Neural crest cell (in vitro differentiated cells): ENCODE results near the gene HOXB3. TPM values are rescaled to one million over a fixed set of nuclear protein-coding genes. Genes with fewer than 3 reads are reported as not detected.
A peak's percentile ranks its signal among the peaks of the same experiment; 100 is the strongest.

Experiments
- DNase-seq: peaks from one replicate; pipeline ENCODE4 v3.0.0; 2021; ENCODE audit warnings: low read depth, mixed read lengths, low spot score
- H3K27ac Mint-ChIP-seq: one replicate; pipeline ENCODE4 v1.8.0; 2021; ENCODE audit warnings: mild to moderate bottlenecking, mixed read lengths; ENCODE audit not compliant: unreplicated experiment
- H3K27me3 Mint-ChIP-seq: 2 replicates; pipeline ENCODE4 v1.8.0; 2021; ENCODE audit warnings: low read depth, mild to moderate bottlenecking, mixed read lengths
- H3K36me3 Mint-ChIP-seq: 2 replicates; pipeline ENCODE4 v1.8.0; 2021; ENCODE audit warnings: low read depth, mild to moderate bottlenecking, mixed read lengths
- H3K4me1 Mint-ChIP-seq: 2 replicates; pipeline ENCODE4 v1.8.0; 2021; ENCODE audit warnings: mixed read lengths
- H3K4me3 Mint-ChIP-seq: one replicate; pipeline ENCODE4 v1.8.0; 2021; ENCODE audit warnings: mild to moderate bottlenecking, mixed read lengths
- H3K9me3 Mint-ChIP-seq: 2 replicates; pipeline ENCODE4 v1.8.0; 2021; ENCODE audit warnings: mixed read lengths
- total RNA-seq: library from RNA; stranded (reverse); gene quantifications from 2 replicates; pipeline ENCODE4 v1.2.1, GENCODE V29; 2021
- TF ChIP-seq, protein P1 (sequence below): fragments of 200-600 bp; sonication (generic); conservative IDR thresholded peaks from 2 replicates; pipeline ENCODE4 v1.5.0; 2021; ENCODE audit warnings: antibody characterized with exemption, mild to moderate bottlenecking

HOXB3 gene
- total RNA-seq, 1 donor from 2014 or later = 22.8 TPM

DNA sequence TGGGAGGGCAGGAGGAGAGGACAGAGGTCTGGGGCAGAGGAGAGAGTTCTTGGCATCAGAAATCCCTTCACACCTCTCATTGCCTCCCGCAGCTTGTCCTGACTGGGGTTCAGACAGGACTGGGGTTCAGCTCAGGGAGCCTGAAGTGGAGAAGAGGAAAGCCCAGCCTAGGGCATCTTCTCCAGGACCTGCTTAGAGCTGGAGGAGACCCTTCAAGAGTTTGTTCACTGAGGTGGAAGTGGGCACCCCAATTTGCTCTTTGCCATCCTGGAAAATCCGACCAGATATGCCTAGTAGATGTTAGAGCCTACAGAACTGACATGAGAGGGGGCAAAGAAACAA lies 2.0 kb downstream of the HOXB3 start:
- Mint-ChIP-seq H3K9me3 (no peaks in the 10 kb centered on the region), H3K4me1 (peaks cover 26% of the 10 kb centered on the region), H3K36me3 (peaks cover 12% of the 10 kb centered on the region), H3K27me3 (peaks cover 100% of the 10 kb centered on the region), H3K4me3 (peak overlapping the region; percentile 92), H3K27ac (no peak overlapping the region)
- TF ChIP-seq, protein P1, sequence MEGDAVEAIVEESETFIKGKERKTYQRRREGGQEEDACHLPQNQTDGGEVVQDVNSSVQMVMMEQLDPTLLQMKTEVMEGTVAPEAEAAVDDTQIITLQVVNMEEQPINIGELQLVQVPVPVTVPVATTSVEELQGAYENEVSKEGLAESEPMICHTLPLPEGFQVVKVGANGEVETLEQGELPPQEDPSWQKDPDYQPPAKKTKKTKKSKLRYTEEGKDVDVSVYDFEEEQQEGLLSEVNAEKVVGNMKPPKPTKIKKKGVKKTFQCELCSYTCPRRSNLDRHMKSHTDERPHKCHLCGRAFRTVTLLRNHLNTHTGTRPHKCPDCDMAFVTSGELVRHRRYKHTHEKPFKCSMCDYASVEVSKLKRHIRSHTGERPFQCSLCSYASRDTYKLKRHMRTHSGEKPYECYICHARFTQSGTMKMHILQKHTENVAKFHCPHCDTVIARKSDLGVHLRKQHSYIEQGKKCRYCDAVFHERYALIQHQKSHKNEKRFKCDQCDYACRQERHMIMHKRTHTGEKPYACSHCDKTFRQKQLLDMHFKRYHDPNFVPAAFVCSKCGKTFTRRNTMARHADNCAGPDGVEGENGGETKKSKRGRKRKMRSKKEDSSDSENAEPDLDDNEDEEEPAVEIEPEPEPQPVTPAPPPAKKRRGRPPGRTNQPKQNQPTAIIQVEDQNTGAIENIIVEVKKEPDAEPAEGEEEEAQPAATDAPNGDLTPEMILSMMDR = no peak
- no peak for DNase-seq

DNA sequence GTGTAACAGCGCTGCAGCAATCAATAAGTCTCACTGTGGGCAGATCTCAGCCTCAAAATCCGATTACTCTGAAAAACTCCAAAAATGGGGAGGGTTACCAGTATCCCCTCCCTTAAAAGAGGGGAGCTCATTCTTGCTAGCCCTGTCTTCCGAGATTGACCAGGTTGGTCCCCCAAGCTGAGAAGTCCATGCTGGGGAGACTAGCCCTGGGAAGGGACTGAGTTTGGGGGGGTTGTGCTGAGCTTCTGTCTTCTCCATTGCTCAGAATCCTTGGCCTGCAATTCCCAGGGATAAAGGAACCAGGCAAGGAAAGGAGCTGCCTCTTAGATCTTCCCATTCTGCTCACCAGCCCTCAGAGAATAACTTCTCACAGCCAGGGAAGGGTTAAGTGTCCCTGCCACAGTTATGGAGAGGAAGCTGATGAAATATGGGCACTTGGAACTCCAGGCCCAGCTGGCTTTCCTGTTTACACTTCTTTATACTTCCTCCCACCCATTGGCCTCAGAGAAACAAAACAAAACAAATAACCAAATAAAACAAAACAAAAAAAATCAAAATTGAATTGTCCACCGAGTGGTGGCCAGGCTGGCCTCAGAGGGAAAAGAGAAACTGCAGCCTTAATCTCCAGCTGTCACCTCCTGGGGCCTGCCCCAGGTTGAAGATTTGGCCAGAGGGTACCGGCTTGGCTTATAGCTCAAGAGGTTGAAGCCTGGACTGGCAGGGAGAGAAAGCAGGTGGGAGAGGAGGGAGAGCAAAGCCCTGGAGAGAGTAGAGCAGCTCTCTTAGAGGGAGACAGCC lies 2.6 kb downstream of the HOXB3 start:
- no peaks in the 10 kb centered on the region for H3K9me3 Mint-ChIP-seq
- TF ChIP-seq, protein P1 = no peak
- peak overlapping the region; percentile 92 for H3K4me3 Mint-ChIP-seq
- peaks cover 22% of the 10 kb centered on the region for H3K4me1 Mint-ChIP-seq
- H3K27ac Mint-ChIP-seq = no peak overlapping the region
- peaks cover 100% of the 10 kb centered on the region for H3K27me3 Mint-ChIP-seq
- no peak for DNase-seq
- H3K36me3 Mint-ChIP-seq = peaks cover 9% of the 10 kb centered on the region

DNA sequence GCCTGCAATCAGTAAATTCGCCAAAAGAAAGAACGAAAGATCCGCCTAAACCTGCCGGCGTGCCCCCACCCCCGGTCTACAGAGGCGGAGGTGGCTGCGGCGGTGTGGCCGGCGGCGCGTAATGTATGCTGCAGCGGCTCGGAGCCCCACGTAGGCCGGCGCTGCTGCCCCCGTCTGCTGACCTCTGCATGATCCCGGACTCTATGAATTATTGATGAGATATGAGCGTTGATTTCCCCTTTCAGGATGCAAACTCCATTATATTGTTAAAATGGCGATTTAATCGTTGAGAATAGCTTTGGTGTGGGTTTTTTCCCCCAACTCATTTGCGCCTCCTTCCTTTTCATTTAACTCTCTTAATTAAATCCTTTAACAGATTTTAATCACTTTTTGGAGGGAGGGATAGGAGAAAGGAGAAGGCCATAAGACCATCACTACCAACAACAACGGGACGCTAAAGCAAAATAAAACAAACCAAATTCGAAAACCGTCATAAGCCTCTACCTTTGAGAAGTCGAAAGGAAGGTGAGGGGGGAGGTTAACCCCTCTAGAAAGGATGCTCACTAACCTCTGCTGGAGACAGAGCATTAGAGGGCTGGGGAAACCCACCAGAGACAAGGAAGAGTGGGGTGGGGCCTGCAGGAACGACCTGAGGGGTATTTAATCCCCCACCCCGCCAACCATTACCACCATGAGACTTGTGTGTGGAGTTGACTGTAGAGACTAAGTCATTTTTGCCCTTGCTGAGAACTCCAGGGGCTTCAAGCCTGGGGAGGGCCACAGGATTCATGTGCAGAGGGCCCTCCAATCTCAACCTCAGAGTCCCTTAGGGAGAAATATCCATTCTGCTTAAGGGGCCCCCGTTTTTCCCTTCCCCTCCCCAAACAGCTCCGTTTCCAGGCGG lies 3.4 kb downstream of the HOXB3 start:
- H3K4me1 Mint-ChIP-seq = peaks cover 22% of the 10 kb centered on the region
- TF ChIP-seq, protein P1 = no peak
- H3K36me3 Mint-ChIP-seq = peaks cover 9% of the 10 kb centered on the region
- peak overlapping the region; percentile 92 for H3K4me3 Mint-ChIP-seq
- no peak overlapping the region for H3K27ac Mint-ChIP-seq
- H3K9me3 Mint-ChIP-seq = no peaks in the 10 kb centered on the region
- no peak for DNase-seq
- H3K27me3 Mint-ChIP-seq = peaks cover 100% of the 10 kb centered on the region

GRCh38 chr17:48584223-48584741 lies 5.8 kb downstream of the HOXB3 start:
- H3K4me1 Mint-ChIP-seq = peaks cover 35% of the 10 kb centered on the region
- peaks cover 100% of the 10 kb centered on the region for H3K27me3 Mint-ChIP-seq
- no peak for DNase-seq
- peak overlapping the region; percentile 56 for H3K4me3 Mint-ChIP-seq
- no peaks in the 10 kb centered on the region for H3K9me3 Mint-ChIP-seq
- TF ChIP-seq, protein P1 = no peak
- peaks cover 7% of the 10 kb centered on the region for H3K36me3 Mint-ChIP-seq
- no peak overlapping the region for H3K27ac Mint-ChIP-seq

DNA sequence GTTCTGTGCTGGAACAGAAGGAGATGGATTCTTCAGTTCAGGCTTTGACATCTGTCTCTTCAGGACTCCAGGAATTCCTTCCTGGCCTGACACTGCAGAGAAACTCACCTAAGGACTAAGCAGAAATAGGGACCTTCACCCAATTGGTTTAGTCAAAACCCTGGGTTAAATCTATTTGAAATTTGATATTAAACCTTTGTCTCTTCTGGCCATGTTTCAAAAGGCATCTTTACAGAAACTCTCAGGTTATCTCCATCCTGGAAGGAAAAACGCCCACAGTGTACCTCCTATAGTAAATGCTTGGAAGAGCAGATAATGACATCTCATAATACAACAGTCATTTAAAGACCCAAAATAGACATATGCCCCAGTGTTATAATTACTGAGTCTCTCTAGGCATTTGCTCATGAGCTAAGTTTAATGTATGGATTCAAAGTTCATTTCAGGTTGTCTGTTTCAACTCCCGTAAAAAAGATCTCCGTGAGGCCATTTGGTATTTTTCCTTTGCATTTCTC lies 6.3 kb downstream of the HOXB3 start:
- H3K4me3 Mint-ChIP-seq = peak overlapping the region; percentile 56
- TF ChIP-seq, protein P1 = no peak
- H3K36me3 Mint-ChIP-seq = peaks cover 7% of the 10 kb centered on the region
- peaks cover 100% of the 10 kb centered on the region for H3K27me3 Mint-ChIP-seq
- no peaks in the 10 kb centered on the region for H3K9me3 Mint-ChIP-seq
- H3K27ac Mint-ChIP-seq = no peak overlapping the region
- DNase-seq = no peak
- H3K4me1 Mint-ChIP-seq = peaks cover 41% of the 10 kb centered on the region
